MM.1S (cell line): ENCODE measurements around the gene BRINP1.

ENCODE experiments used
- CTCF ChIP-seq: fragments of 300-600 bp; sonication (generic); IDR thresholded peaks from 2 replicates; pipeline ENCODE4 v1.5.1; 2016; ENCODE audit warnings: antibody characterized with exemption, low read length, mixed read lengths
- EZH2 ChIP-seq: fragments of 300-600 bp; sonication (generic); optimal IDR thresholded peaks from 2 replicates; pipeline ENCODE3; 2017; ENCODE audit warnings: low read depth, mild to moderate bottlenecking, antibody characterized with exemption, low read length, mixed read lengths
- EZH2phosphoT487 ChIP-seq: fragments of 300-600 bp; sonication (generic); IDR thresholded peaks from 2 replicates; pipeline ENCODE4 v1.6.1; 2018; ENCODE audit warnings: antibody characterized with exemption, low read length

GRCh38 chr9:119240546-119240945 is 128.7 kb downstream of the BRINP1 start:
- TF ChIP-seq CTCF (no peak), EZH2 (no peak), EZH2phosphoT487 (no peak)
